SK-N-SH (cell line): ENCODE measurements around the gene BEND5. TPM values are rescaled to one million over a fixed set of nuclear protein-coding genes. Genes with fewer than 3 reads are reported as not detected.

Source experiments
- CTCF ChIA-PET: fragments of 300-600, 350-600 bp; formaldehyde crosslinking; extraction: SDS; loops from one replicate; lab custom pipeline; 2021; lab: Yijun Ruan, JAX
- POLR2A ChIA-PET: fragments of 350-600 bp; sonication (Branson Sonifier 250); formaldehyde crosslinking; extraction: SDS; loops from one replicate; lab custom pipeline; 2020; ENCODE audit warnings: antibody characterized with exemption, inconsistent platforms; lab: Yijun Ruan, JAX
- DNase-seq: peaks from one replicate; pipeline ENCODE4 v3.0.0; 2012
- H2AFZ ChIP-seq: fragments of 200-600 bp; sonication (generic); 2 replicates; pipeline ENCODE4 v1.8.1; 2016; ENCODE audit warnings: antibody characterized with exemption, mild to moderate bottlenecking, low read depth
- H3F3A ChIP-seq: fragments of 200-600 bp; sonication (generic); replicated peaks from 2 replicates; pipeline ENCODE3; 2016; ENCODE audit warnings: antibody characterized with exemption, mild to moderate bottlenecking; ENCODE audit not compliant: insufficient read depth
- H3K27ac ChIP-seq, 2 experiments: fragments of 200-500 bp in 1 of 2; fragments of 200-600 bp in 1 of 2; sonication (Bioruptor generic) in 1 of 2; sonication (generic), shearing (Covaris generic) in 1 of 2; 2 replicates each; pipeline versions ENCODE4 v1.5.1 to v1.6.1; 2014 to 2016; ENCODE audit warnings: low read depth in 2 of 2, inconsistent platforms in 1 of 2, low read length in 1 of 2, mild to moderate bottlenecking in 1 of 2, mixed read lengths in 1 of 2
- H3K27me3 ChIP-seq: fragments of 200-600 bp; sonication (generic), shearing (Covaris generic); 2 replicates; pipeline ENCODE4 v1.6.1; 2016; ENCODE audit warnings: mixed run types; ENCODE audit not compliant: insufficient read depth
- H3K36me3 ChIP-seq, 2 experiments: fragments of 200-500 bp in 1 of 2; fragments of 200-600 bp in 1 of 2; sonication (Bioruptor generic) in 1 of 2; sonication (generic) in 1 of 2; replicated peaks in 1 of 2; 2 replicates each; pipeline versions ENCODE3 to v1.5.1; 2014 to 2016; ENCODE audit warnings: low read length in 1 of 2, mild to moderate bottlenecking in 1 of 2; ENCODE audit not compliant: insufficient read depth in 2 of 2, control insufficient read depth in 1 of 2
- H3K4me1 ChIP-seq, 2 experiments: fragments of 200-500 bp in 1 of 2; fragments of 200-600 bp in 1 of 2; sonication (Bioruptor generic) in 1 of 2; sonication (generic), shearing (Covaris generic) in 1 of 2; 2 replicates each; pipeline versions ENCODE4 v1.5.1 to v1.6.1; 2014 to 2016; ENCODE audit warnings: low read depth in 1 of 2, low read length in 1 of 2, mixed run types in 1 of 2; ENCODE audit not compliant: insufficient read depth in 2 of 2, control insufficient read depth in 1 of 2
- H3K4me2 ChIP-seq: fragments of 200-600 bp; sonication (generic), shearing (Covaris generic); 2 replicates; pipeline ENCODE4 v1.6.1; 2017; ENCODE audit warnings: mixed run types
- H3K4me3 ChIP-seq, 2 experiments: fragments of 200-500 bp in 1 of 2; fragments of 200-600 bp in 1 of 2; sonication (Bioruptor generic) in 1 of 2; sonication (generic), shearing (Covaris generic) in 1 of 2; 2 replicates each; pipeline versions ENCODE4 v1.5.1 to v1.8.1; 2014 to 2016; ENCODE audit warnings: low read depth in 2 of 2, inconsistent platforms in 1 of 2, low read length in 1 of 2, mild to moderate bottlenecking in 1 of 2, mixed read lengths in 1 of 2, moderate library complexity in 1 of 2
- H3K79me2 ChIP-seq: fragments of 200-600 bp; sonication (generic); 2 replicates; pipeline ENCODE4 v1.8.1; 2017; ENCODE audit warnings: mild to moderate bottlenecking; ENCODE audit not compliant: insufficient read depth
- H3K9ac ChIP-seq: fragments of 200-600 bp; sonication (generic); 2 replicates; pipeline ENCODE4 v1.6.1; 2017; ENCODE audit warnings: mixed run types
- H3K9me2 ChIP-seq: fragments of 200-600 bp; sonication (generic); 2 replicates; pipeline ENCODE4 v1.6.1; 2017; ENCODE audit warnings: mixed run types
- H3K9me3 ChIP-seq: fragments of 200-600 bp; sonication (generic); 2 replicates; pipeline ENCODE4 v1.6.1; 2017; ENCODE audit warnings: mixed run types, mild to moderate bottlenecking, moderate library complexity
- H4K20me1 ChIP-seq: fragments of 200-600 bp; sonication (generic); 2 replicates; pipeline ENCODE4 v1.6.1; 2017; ENCODE audit warnings: mild to moderate bottlenecking, mixed run types; ENCODE audit not compliant: insufficient read depth
- CHD2 ChIP-seq: fragments of 150-350 bp; IDR thresholded peaks from 2 replicates; pipeline ENCODE4 v1.6.1; 2018; ENCODE audit warnings: low read length; ENCODE audit not compliant: partially characterized antibody
- ELF1 ChIP-seq: IDR thresholded peaks from 2 replicates; pipeline ENCODE4 v1.4.0; 2012
- EZH2phosphoT487 ChIP-seq: fragments of 200-600 bp; sonication (generic); IDR thresholded peaks from 2 replicates; pipeline ENCODE4 v1.6.1; 2017; ENCODE audit warnings: low read depth, mixed run types, mild to moderate bottlenecking, antibody characterized with exemption, moderate library complexity, borderline replicate concordance
- FOXJ3 ChIP-seq: sonication (generic); formaldehyde crosslinking; IDR thresholded peaks from 2 replicates; pipeline ENCODE4 v1.5.1; 2020; ENCODE audit warnings: mild to moderate bottlenecking, missing genetic modification reagents
- FOXM1 ChIP-seq: IDR thresholded peaks from 2 replicates; pipeline ENCODE4 v1.4.0; 2012; ENCODE audit warnings: low read depth, mild to moderate bottlenecking
- GABPA ChIP-seq: IDR thresholded peaks from 2 replicates; pipeline ENCODE4 v1.4.0; 2012; ENCODE audit warnings: low read depth, mild to moderate bottlenecking
- JUND ChIP-seq: IDR thresholded peaks from 2 replicates; pipeline ENCODE4 v1.4.0; 2012
- MEF2A ChIP-seq: IDR thresholded peaks from 2 replicates; pipeline ENCODE4 v1.4.0; 2012; ENCODE audit warnings: low read depth, borderline replicate concordance
- MXI1 ChIP-seq: IDR thresholded peaks from 2 replicates; pipeline ENCODE4 v1.6.1; 2012; ENCODE audit warnings: mild to moderate bottlenecking, low read depth, low read length, improper control_type of control experiment
- NFIC ChIP-seq: IDR thresholded peaks from 2 replicates; pipeline ENCODE4 v1.4.0; 2012; ENCODE audit warnings: borderline replicate concordance
- POLR2AphosphoS5 ChIP-seq: IDR thresholded peaks from 2 replicates; pipeline ENCODE4 v1.6.1; 2012; ENCODE audit warnings: low read depth, low read length
- SIN3A ChIP-seq: IDR thresholded peaks from 2 replicates; pipeline ENCODE4 v1.6.1; 2012; ENCODE audit warnings: low read depth, mild to moderate bottlenecking, low read length, moderate library complexity, borderline replicate concordance
- SMC3 ChIP-seq: IDR thresholded peaks from 2 replicates; pipeline ENCODE4 v1.6.1; 2012; ENCODE audit warnings: low read depth, low read length, improper control_type of control experiment
- TAF1 ChIP-seq: IDR thresholded peaks from 2 replicates; pipeline ENCODE4 v1.6.1; 2012; ENCODE audit warnings: low read depth, mild to moderate bottlenecking, low read length, moderate library complexity, borderline replicate concordance
- TCF12 ChIP-seq: IDR thresholded peaks from 2 replicates; pipeline ENCODE4 v1.4.0; 2012
- TEAD4 ChIP-seq: IDR thresholded peaks from 2 replicates; pipeline ENCODE4 v1.4.0; 2012; ENCODE audit warnings: mild to moderate bottlenecking, borderline replicate concordance; ENCODE audit not compliant: insufficient read depth
- USF1 ChIP-seq: IDR thresholded peaks from 2 replicates; pipeline ENCODE4 v1.4.0; 2012; ENCODE audit warnings: low read depth, borderline replicate concordance
- USF2 ChIP-seq: fragments of 150-350 bp; IDR thresholded peaks from 2 replicates; pipeline ENCODE4 v1.6.1; 2017; ENCODE audit warnings: antibody characterized with exemption, low read length, low read depth, borderline replicate concordance
- ZBTB33 ChIP-seq: IDR thresholded peaks from 2 replicates; pipeline ENCODE4 v1.4.0; 2012; ENCODE audit warnings: low read depth, borderline replicate concordance
- WGBS: methylation state at CpG from one replicate; pipeline ENCODE4 v1.1.6; 2017; ENCODE audit warnings: low lambda C conversion rate; 5-methylcytosine and 5-hydroxymethylcytosine counted together
- polyA plus RNA-seq, 3 experiments: library from polyadenylated mRNA; depleted of rRNA; stranded (reverse); fragments of >200 nt; gene quantifications; 2 replicates each; pipeline ENCODE4 v1.2.3, GENCODE V29; 2012

The BEND5 gene
- polyA plus RNA-seq, 1 of the 3 experiments (the other 2 are of a cell fraction), result 5.6 TPM

- no peak for TF ChIP-seq FOXJ3 (CRISPR knock-in tag)
- no peak for TF ChIP-seq ELF1
- TF ChIP-seq USF1, result no peak
- TF ChIP-seq SMC3, result no peak
- TF ChIP-seq MEF2A, result no peak
- no peak for TF ChIP-seq MXI1
- no peak for TF ChIP-seq TEAD4
- TF ChIP-seq GABPA, result no peak
- TF ChIP-seq TCF12, result no peak
- no peak for TF ChIP-seq POLR2AphosphoS5
- no peak for TF ChIP-seq EZH2phosphoT487
- TF ChIP-seq TAF1, result no peak
- no peak for TF ChIP-seq JUND
- TF ChIP-seq ZBTB33, result no peak
- TF ChIP-seq, all 33 proteins: peak for 0
- WGBS, result 95% methylated on average over 4 of the region's 4 CpGs
These were observed 50.0 kb downstream of the BEND5 start for GRCh38 chr1:48726557-48727215.

GRCh38 chr1:48726139-48726538 is 50.6 kb downstream of the BEND5 start:
- Histone ChIP-seq H3K9me3 (no peaks in the 10 kb centered on the region), H3K27ac (no peak overlapping the region), H3K4me2 (no peak overlapping the region), H3K27me3 (no peaks in the 10 kb centered on the region), H3K36me3 (peaks cover 0 to 33% of the 10 kb centered on the region in 2 experiments), H3K9ac (no peak overlapping the region), H2AFZ (no peak overlapping the region), H3K4me3 (no peak overlapping the region), H3K4me1 (no peaks in the 10 kb centered on the region), H3F3A (no peaks in the 10 kb centered on the region), H3K9me2 (no peaks in the 10 kb centered on the region), H4K20me1 (no peaks in the 10 kb centered on the region), H3K79me2 (no peaks in the 10 kb centered on the region)
- ChIA-PET POLR2A (no interaction called here), CTCF (interaction anchor here (1.5 kb wide), 3 partner anchors 11 to 29 kb away, joined by 3 to 4 read pairs (median 4); no protein-coding TSS in a partner anchor)
- TF ChIP-seq USF2, result no peak
- TF ChIP-seq FOXM1, result no peak
- no peak for TF ChIP-seq CHD2
- no peak for TF ChIP-seq NFIC
- no peak for TF ChIP-seq SIN3A
- TF ChIP-seq FOXJ3 (CRISPR knock-in tag), result no peak
- DNase-seq, result no peak
- 95% methylated on average over 2 of the region's 2 CpGs for WGBS

More at GRCh38 chr1:48726557-48727215, 50.0 kb downstream of the BEND5 start:
- H3K9ac ChIP-seq, result no peak overlapping the region
- no peaks in the 10 kb centered on the region for H3K9me2 ChIP-seq
- ChIA-PET POLR2A (no interaction called here), CTCF (interaction anchor here (1.5 kb wide), 2 partner anchors 10 to 29 kb away, joined by 4 read pairs; no protein-coding TSS in a partner anchor)
- no peak overlapping the region for H3K4me3 ChIP-seq
- peaks cover 0 to 39% of the 10 kb centered on the region in 2 experiments for H3K36me3 ChIP-seq
- H3K4me2 ChIP-seq, result no peak overlapping the region
- H4K20me1 ChIP-seq, result no peaks in the 10 kb centered on the region
- peaks cover 0 to 2% of the 10 kb centered on the region in 2 experiments; a peak in 1 of 4 replicates for H3K4me1 ChIP-seq
- no peak overlapping the region for H3K27ac ChIP-seq
- DNase-seq, result no peak
- no peaks in the 10 kb centered on the region for H3K27me3 ChIP-seq
- H2AFZ ChIP-seq, result no peak overlapping the region
- no peaks in the 10 kb centered on the region for H3F3A ChIP-seq
- H3K79me2 ChIP-seq, result no peaks in the 10 kb centered on the region
- H3K9me3 ChIP-seq, result no peaks in the 10 kb centered on the region
